NCI-H510A (cell line): ENCODE data around the gene UFD1.
A peak's percentile ranks its signal among the peaks of the same experiment; 100 is the strongest.

Experiments
- DNase-seq: peaks from one replicate; lab custom pipeline; 2025; lab: John Stamatoyannopoulos, UW

The UFD1 gene

GRCh38 chr22:19467912-19468311 is 11.1 kb downstream of the UFD1 start:
- DNase-seq = no peak

DNA sequence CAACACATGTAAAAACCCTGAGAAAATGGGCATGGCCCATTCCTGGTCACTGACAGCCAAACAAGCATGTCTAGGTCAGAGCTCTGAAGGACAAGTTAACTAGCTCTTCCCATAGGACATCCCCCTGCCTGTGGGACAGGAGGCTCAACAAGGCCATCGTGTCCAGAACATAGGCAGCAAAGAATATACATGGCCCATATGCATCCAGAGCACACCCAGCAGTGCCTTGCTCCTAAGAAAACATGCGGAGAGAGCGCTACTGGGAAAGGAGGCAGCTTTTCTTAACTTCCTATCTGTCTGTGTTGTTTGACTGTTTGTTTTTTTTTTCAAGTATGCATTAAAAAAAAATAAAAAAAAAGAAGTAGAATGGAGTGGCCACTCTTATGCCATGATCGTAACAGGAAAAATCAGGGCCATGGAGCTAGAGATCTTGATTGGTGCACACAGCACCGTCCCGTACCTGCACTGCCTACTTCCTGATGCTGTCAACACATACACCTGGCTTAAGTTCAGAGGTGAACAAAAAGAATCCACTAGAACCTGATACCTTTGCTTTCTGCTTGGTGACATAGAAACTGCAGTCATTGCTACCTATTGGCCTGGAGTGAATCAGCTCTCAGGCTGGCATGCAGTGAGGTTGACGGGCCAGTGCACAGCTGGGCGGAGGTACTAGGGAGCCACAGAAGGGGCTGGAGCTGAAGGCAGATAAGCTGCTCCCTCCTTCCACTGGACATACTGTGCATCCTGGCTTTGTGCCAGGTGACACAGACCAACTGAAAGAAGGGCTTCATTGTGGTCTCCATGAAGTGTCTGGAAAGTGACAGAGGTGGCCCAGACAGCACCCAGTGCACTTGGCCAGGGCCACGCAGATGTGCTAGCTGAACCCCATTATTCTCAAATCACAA is 11.9 kb downstream of the UFD1 start:
- DNase-seq = no peak

GRCh38 chr22:19466126-19466716 is 12.8 kb downstream of the UFD1 start:
- no peak for DNase-seq

- DNase-seq = no peak
Observed at GRCh38 chr22:19464975-19465374, 14.0 kb downstream of the UFD1 start.

GRCh38 chr22:19464546-19464945 is 14.4 kb downstream of the UFD1 start:
- no peak for DNase-seq

- DNase-seq = no peak
Observed at GRCh38 chr22:19463491-19464469, 15.2 kb downstream of the UFD1 start.

DNA sequence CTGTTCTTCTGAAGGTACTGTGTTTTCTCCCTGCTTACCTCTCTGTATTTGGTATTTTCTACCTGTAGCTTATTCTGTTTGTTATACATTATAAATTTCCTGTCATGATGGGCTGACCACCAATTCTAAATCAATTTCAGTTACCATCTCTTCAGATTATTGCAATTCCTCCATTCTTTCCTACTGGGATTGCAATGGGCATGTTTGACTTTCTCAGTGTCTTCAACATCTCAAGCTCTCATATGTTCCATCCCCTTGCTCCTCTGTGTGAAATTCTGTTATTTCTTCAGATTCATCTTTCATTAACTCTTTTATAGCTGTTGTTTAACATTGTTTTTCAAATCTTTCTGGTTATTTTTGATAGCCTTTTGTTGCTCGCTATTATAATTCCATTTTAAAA is 16.0 kb downstream of the UFD1 start:
- no peak for DNase-seq

DNA sequence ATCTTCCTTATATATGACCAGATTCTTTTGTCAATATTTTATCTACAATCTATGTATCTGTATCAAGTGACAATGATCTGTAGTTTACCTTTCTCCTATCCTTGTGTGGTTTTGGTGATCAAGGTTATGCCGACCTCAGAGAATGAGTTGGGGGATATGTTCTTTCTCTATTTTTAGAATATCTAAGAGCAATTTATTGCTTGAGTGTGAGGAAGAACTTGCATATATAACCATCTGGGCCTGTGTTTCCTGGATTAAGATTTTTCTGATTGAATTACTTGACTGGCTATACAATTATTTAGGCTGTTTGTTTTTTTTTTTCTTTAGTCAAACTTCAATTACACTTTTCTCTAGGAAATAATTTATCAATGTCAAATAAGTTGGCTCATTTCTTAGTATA is 17.5 kb downstream of the UFD1 start:
- no peak for DNase-seq

- DNase-seq = no peak
Observed at GRCh38 chr22:19460036-19460435, 19.0 kb downstream of the UFD1 start.

DNA sequence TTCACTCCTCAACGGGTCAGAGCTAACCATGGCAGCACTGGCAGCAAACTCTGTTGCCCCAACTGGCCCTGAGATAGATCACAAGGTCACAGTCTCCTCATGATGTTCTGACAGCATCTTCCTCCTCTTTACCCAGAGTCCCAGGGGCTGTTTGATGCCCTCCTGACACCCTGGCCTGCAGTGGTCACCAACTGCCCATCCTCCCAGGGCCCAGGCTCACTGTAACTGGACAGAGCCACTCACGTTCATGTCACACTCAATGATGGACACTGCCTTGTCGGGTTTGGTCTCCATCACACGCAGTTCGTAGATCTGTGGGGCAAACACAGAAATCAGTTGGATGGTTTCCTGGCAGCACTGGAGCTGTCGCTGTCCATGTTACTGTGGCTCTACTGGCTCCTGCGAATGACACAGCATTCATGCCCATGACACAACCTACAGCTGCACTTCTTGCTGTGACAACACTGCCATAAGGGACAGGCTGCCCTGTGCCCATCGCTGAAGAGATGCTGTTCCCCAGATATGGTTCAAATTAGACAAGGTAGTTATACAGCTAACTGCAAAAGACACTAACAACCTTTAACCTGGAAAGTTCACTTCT is 21.1 kb downstream of the UFD1 start:
- DNase-seq = no peak

- no peak for DNase-seq
Observed at GRCh38 chr22:19456541-19456940, 22.5 kb downstream of the UFD1 start.

DNA sequence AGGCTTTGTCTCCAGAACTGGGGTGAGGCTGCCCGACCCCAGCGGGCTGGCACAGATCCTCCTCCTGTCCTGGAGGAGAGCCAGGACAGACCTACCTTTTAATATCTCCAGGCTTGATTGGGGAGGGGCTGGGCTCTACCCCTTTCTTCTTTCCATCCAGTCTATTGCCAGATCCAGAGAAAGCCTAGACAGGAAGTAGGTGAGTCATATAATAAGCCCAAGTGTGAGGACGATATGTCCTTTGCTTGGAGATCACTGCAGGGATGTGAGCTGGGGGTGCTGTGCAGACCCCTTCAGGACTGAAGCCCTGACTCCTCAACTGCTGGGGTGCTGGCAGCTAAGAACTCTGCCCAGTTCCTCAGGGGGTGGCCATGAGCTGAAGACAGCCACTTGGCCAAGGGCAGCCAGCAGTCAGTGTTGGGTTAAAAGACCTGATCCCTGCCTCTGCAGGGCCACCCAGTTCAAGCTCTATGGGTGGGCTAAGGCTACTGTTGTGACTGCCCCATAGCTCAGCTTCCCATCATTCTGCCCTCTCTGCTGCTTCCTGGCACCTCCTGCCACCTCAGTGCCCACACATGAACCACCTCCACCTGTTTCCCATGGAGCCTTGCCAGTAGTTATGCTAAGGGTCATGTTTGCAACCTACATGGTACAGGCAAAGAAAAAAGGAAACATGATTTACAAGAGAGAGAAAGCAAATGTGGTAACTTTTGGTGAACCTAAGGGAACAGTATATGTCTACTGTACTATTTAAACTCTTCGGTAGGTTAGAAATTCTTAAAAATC is 23.2 kb downstream of the UFD1 start:
- DNase-seq = no peak

DNA sequence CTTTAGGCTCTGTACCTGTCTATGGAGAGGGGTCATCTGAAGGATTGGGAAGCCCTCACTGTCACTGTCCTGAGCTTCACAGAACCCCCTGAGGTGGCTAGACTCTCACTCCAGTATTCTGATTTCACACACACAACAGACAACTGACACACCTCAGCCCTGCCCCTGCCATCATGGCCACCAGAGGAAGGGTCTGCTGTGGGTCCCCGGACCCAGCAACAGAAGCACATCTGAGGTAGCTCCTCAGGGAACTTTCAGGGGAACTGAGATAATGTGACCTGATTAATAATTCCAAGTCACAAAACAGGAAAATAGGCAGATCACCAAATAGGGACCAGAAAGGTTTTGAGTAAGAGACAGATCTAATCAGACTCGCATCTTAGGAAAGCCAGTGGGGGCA is 24.0 kb downstream of the UFD1 start:
- DNase-seq = no peak

- DNase-seq = no peak
Observed at GRCh38 chr22:19454156-19454555, 24.8 kb downstream of the UFD1 start.

- no peak for DNase-seq
Observed at GRCh38 chr22:19453718-19454117, 25.3 kb downstream of the UFD1 start.

GRCh38 chr22:19451570-19451969 is 27.4 kb downstream of the UFD1 start:
- no peak for DNase-seq

GRCh38 chr22:19450363-19451175 is 28.4 kb downstream of the UFD1 start:
- DNase-seq = no peak

GRCh38 chr22:19449422-19449767 is 29.6 kb downstream of the UFD1 start:
- no peak for DNase-seq

- no peak for DNase-seq
Observed at GRCh38 chr22:19448739-19449421, 30.1 kb downstream of the UFD1 start.

GRCh38 chr22:19448076-19448607 is 30.9 kb downstream of the UFD1 start:
- DNase-seq = peak; percentile 55
